HEK293 (cell line): ENCODE results near the gene ANTXR1.

ENCODE experiments used
- CTCF ChIP-seq: fragments of 450-650 bp; formaldehyde crosslinking; IDR thresholded peaks from 2 replicates; pipeline ENCODE4 v1.5.1; 2016; ENCODE audit warnings: missing biosample characterization, missing genetic modification characterization
- TCF7L2 ChIP-seq: IDR thresholded peaks from 2 replicates; pipeline ENCODE4 v1.6.1; 2011; ENCODE audit warnings: low read depth, mild to moderate bottlenecking, inconsistent platforms, low read length, moderate library complexity, borderline replicate concordance
- ZNF121 ChIP-seq: fragments of 450-650 bp; formaldehyde crosslinking; IDR thresholded peaks from 2 replicates; pipeline ENCODE4 v1.5.1; 2016; ENCODE audit warnings: missing biosample characterization, missing genetic modification characterization

- TF ChIP-seq ZNF121 (tag by site-specific recombination) (no peak), CTCF (tag by site-specific recombination) (no peak), TCF7L2 (no peak)
Measured at GRCh38 chr2:68974251-68974650, 38.7 kb upstream of the ANTXR1 start, which contains the start of gene GKN1.
